ENCODE results near the gene FRG2C.
"Not testable (repeated sequence)": the region's sequence is repeated elsewhere in the genome, so short reads cannot be mapped to it uniquely, and the experiment has no call there.

DNA sequence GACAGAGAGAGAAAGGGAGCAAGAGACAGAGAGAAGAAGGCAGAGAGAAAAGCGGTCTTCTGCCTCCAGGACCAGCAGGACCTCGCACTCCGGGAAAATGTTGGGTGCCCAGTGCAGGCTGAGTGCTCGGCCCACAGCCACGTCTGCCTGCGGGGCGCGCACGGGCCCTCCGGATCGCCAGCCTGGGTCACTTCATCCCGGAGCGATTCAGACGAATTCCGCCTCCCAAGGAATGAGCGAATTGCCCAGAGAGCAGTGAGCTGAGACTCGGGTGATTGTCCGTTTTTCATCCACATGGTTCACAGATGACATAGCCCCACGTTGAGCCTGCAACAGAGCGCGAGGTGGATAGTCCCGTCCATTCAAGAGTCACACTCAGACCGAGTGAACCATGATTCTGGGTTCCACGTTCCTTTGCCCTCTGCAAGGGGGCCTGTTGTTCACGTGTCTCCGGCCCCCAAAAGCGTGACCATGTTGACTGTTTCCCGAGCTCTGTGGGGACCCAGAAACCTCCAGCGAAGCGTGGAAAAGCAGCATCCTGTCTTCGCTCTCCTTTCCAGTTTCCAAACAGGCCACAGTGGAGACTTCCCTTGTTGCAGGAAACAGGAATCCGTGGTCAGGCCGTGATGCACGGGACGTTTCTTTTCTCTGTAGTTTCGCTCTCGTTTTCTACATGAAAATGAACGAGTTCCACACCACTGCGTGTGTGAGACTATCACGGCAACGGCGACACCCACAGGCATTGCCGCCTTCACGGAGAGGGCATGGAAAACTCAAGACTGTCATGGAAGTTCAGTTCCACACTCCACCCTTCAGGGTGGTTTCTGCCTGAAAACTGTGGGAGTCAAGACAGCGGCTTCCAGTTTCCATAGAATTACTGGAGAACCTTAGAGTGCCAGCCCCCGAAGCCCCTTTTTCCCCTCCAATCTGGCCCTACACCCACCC is 3.9 kb downstream of the FRG2C start:
- TF ChIP-seq, protein P1, sequence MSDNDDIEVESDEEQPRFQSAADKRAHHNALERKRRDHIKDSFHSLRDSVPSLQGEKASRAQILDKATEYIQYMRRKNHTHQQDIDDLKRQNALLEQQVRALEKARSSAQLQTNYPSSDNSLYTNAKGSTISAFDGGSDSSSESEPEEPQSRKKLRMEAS (IDR thresholded peaks at IDR 0.05; ENCODE audit: low read depth), result not testable (repeated sequence)
- TF ChIP-seq NFIC (IDR thresholded peaks at IDR 0.05; ENCODE audit: borderline replicate concordance), result not testable (repeated sequence)

Measured in SK-N-SH (cell line).